Stomach (tissue), 19 donors: ENCODE data around the gene NUP42. TPM values are rescaled to one million over a fixed set of nuclear protein-coding genes. Genes with fewer than 3 reads are reported as not detected.

ENCODE experiments used
- DNase-seq, 2 donors: peaks; one replicate each; pipeline versions ENCODE4 v3.0.0 to v3.0.0-alpha.2; 2013 to 2019
- H3K27ac ChIP-seq, 5 donors: fragments of 200-600 bp in 4 of 5; sonication (generic) in 4 of 5; one replicate each; pipeline ENCODE4 v1.5.1; 2013 to 2019; ENCODE audit warnings: mild to moderate bottlenecking in 1 of 5, moderate library complexity in 1 of 5
- H3K27me3 ChIP-seq, 3 donors: fragments of 200-600 bp; sonication (generic); one replicate each; pipeline ENCODE4 v1.5.1; 2017 to 2019; ENCODE audit warnings: mixed run types in 1 of 3
- H3K36me3 ChIP-seq, 4 donors: fragments of 200-600 bp; sonication (generic); 1 replicate in 3 of 4; 2 replicates in 1 of 4; pipeline ENCODE4 v1.5.1; 2016 to 2019
- H3K4me1 ChIP-seq, 4 donors: fragments of 200-600 bp; sonication (generic); one replicate each; pipeline ENCODE4 v1.5.1; 2016 to 2019
- H3K4me3 ChIP-seq, 4 donors: fragments of 200-600 bp; sonication (generic) in 3 of 4; one replicate each; pipeline ENCODE4 v1.5.1; 2016 to 2019; ENCODE audit warnings: mild to moderate bottlenecking in 1 of 4
- H3K9me3 ChIP-seq, 4 donors: fragments of 200-600 bp; sonication (generic); one replicate each; pipeline ENCODE4 v1.5.1; 2016 to 2019
- CTCF ChIP-seq, 7 experiments: fragments of 450-650 bp in 4 of 7; fragments of 200-600 bp in 3 of 7; sonication (generic) in 3 of 7; IDR thresholded peaks; one replicate each; pipeline ENCODE4 v1.5.1; 2016 to 2019; ENCODE audit warnings: antibody characterized with exemption in 7 of 7, control low read depth in 2 of 7, mild to moderate bottlenecking in 1 of 7
- EP300 ChIP-seq: sonication (generic); formaldehyde crosslinking; IDR thresholded peaks from one replicate; pipeline ENCODE4 v1.6.1; 2017; ENCODE audit warnings: antibody characterized with exemption
- POLR2A ChIP-seq, 4 donors: fragments of 450-650 bp; IDR thresholded peaks; one replicate each; pipeline ENCODE4 v1.6.1; 2016; ENCODE audit warnings: antibody characterized with exemption in 4 of 4, control low read depth in 2 of 4, mild to moderate bottlenecking in 1 of 4, moderate library complexity in 1 of 4
- POLR2AphosphoS5 ChIP-seq, 3 donors: sonication (generic); formaldehyde crosslinking; IDR thresholded peaks; one replicate each; pipeline ENCODE4 v1.6.1; 2016; ENCODE audit warnings: antibody characterized with exemption in 3 of 3
- WGBS, 5 donors: extraction: QIAGEN DNeasy Blood & Tissue Kit in 3 of 5; methylation state at CpG; one replicate each; pipeline versions ENCODE4 v1.1.5 to v1.1.7; 2013 to 2018; 5-methylcytosine and 5-hydroxymethylcytosine counted together
- intact Hi-C: fragments of 100-400 bp; cut with DNase I; formaldehyde crosslinking; loops from one replicate; pipeline ENCODE4 v1.15.1; 2023; ENCODE audit warnings: low total_unique reads
- long read RNA-seq, 10 donors: transcript quantifications; one replicate each; lab custom pipeline, GENCODE V29; 2026
- polyA plus RNA-seq, 3 donors: library from polyadenylated mRNA; stranded (reverse); fragments of 200-250 nt; gene quantifications; one replicate each; pipeline ENCODE4 v1.2.3, GENCODE V29; 2013
- total RNA-seq, 5 donors: library from RNA; depleted of rRNA; stranded (reverse); fragments of >200 nt; gene quantifications; one replicate each; pipeline versions ENCODE4 v1.1.0 to v1.2.3, GENCODE V29; 2014 to 2016
- donor health status: healthy with polysubstance abuse.
- donor health status: Bipolar disorder and iron deficiency.
- donor health status: healthy.

The NUP42 gene
- total RNA-seq (100 to 1,000 TPM in 1 of 5 donors, 10 to 100 TPM in 3, 1 to 10 TPM in 1; 3.8 to 113 (median 47.7) TPM), polyA plus RNA-seq (10 to 100 TPM; 15.6 to 25.7 (median 24.4) TPM)
- long read RNA-seq, donor 1, partial matches to known transcripts = 0 of 2 reads
- long read RNA-seq, donor 1, other reads (novel, unspliced or antisense) = 0 of 2 reads
- long read RNA-seq, donor 2, transcript NUPL2-201 (7 exons, 1,795 nt) = major isoform, 5 of 13 reads
- long read RNA-seq, donor 2, transcript NUPL2-211 (3 exons, 739 nt) = major isoform, 5 of 13 reads
- long read RNA-seq, donor 2, partial matches to known transcripts = 0 of 13 reads
- long read RNA-seq, donor 2, other reads (novel, unspliced or antisense) = 0 of 13 reads
- long read RNA-seq, donor 3, partial matches to known transcripts = 0 of 5 reads
- long read RNA-seq, donor 3, other reads (novel, unspliced or antisense) = 0 of 5 reads
- long read RNA-seq, donor 4 = 0 reads
- long read RNA-seq, donor 5, transcript NUPL2-201 (7 exons, 1,795 nt) = major isoform, 6 of 10 reads
- long read RNA-seq, donor 5, partial matches to known transcripts = 0 of 10 reads
- long read RNA-seq, donor 5, other reads (novel, unspliced or antisense) = 0 of 10 reads
- long read RNA-seq, donor 6, transcript NUPL2-201 (7 exons, 1,795 nt) = major isoform, 9 of 19 reads
- long read RNA-seq, donor 6, transcript NUPL2-211 (3 exons, 739 nt) = minor isoform, 7 of 19 reads
- long read RNA-seq, donor 6, partial matches to known transcripts = 0 of 19 reads
- long read RNA-seq, donor 6, other reads (novel, unspliced or antisense) = 0 of 19 reads
- long read RNA-seq, donor 7, transcript NUPL2-201 (7 exons, 1,795 nt) = major isoform, 6 of 8 reads
- long read RNA-seq, donor 7, partial matches to known transcripts = 0 of 8 reads
- long read RNA-seq, donor 7, other reads (novel, unspliced or antisense) = 0 of 8 reads
- long read RNA-seq, donor 8, transcript NUPL2-201 (7 exons, 1,795 nt) = major isoform, 7 of 10 reads
- long read RNA-seq, donor 8, partial matches to known transcripts = 0 of 10 reads
- long read RNA-seq, donor 8, other reads (novel, unspliced or antisense) = 0 of 10 reads
- long read RNA-seq, donor 9, partial matches to known transcripts = 0 of 6 reads
- long read RNA-seq, donor 9, other reads (novel, unspliced or antisense) = 0 of 6 reads
- long read RNA-seq, donor 10, partial matches to known transcripts = 0 of 3 reads
- long read RNA-seq, donor 10, other reads (novel, unspliced or antisense) = 0 of 3 reads

GRCh38 chr7:23181684-23182553, at the start of gene NUP42:
TSS of gene NUP42 (plus strand) at chr7:23182048. CDS start at chr7:23182086, 38 bp downstream.
- Histone ChIP-seq H3K27ac (peak within 1 kb of the TSS; percentile 91 to 97 (median 95)), H3K27me3 (no peaks in the 10 kb centered on the region), H3K4me3 (peak within 1 kb of the TSS; percentile 82 to 88 (median 86)), H3K36me3 (peaks cover 2 to 20% (median 17%) of the 10 kb centered on the region in 4 donors), H3K9me3 (no peaks in the 10 kb centered on the region), H3K4me1 (peaks cover 8 to 48% (median 30%) of the 10 kb centered on the region in 4 donors)
- TF ChIP-seq EP300 (peak; percentile 43), POLR2AphosphoS5 (IDR thresholded peaks at IDR 0.05) (peak; percentile 94 to 96 (median 96)), CTCF (IDR thresholded peaks at IDR 0.05) (no peak), POLR2A (IDR thresholded peaks at IDR 0.05) (no peak)
- peak; percentile 96 to 99 for DNase-seq
- WGBS, 5 donors = 0% methylated on average over 29 to 63 of the region's 63 CpGs
- intact Hi-C loops = no loop called here

GRCh38 chr7:23133797-23134196, 48.1 kb upstream of the NUP42 start:
- peaks cover 0 to 27% (median 11%) of the 10 kb centered on the region in 4 donors for H3K36me3 ChIP-seq
- H3K9me3 ChIP-seq = peaks cover 0 to 4% (median 0%) of the 10 kb centered on the region in 4 donors
- no peak overlapping the region for H3K27ac ChIP-seq
- intact Hi-C loops = no loop called here
- DNase-seq = no peak
- TF ChIP-seq POLR2AphosphoS5 (IDR thresholded peaks at IDR 0.05) (no peak), POLR2A (IDR thresholded peaks at IDR 0.05) (no peak), CTCF (IDR thresholded peaks at IDR 0.05) (no peak), EP300 (no peak)
- H3K4me3 ChIP-seq = no peak overlapping the region
- H3K4me1 ChIP-seq = no peaks in the 10 kb centered on the region
- no peaks in the 10 kb centered on the region for H3K27me3 ChIP-seq

GRCh38 chr7:23135755-23136154, 46.1 kb upstream of the NUP42 start:
- Histone ChIP-seq H3K27ac (no peak overlapping the region), H3K36me3 (peaks cover 2 to 15% (median 3%) of the 10 kb centered on the region in 4 donors), H3K4me3 (no peak overlapping the region), H3K9me3 (peaks cover 0 to 4% (median 0%) of the 10 kb centered on the region in 4 donors), H3K4me1 (no peaks in the 10 kb centered on the region), H3K27me3 (no peaks in the 10 kb centered on the region)
- 67 to 87% (median 80%) methylated on average over 1 of the region's 1 CpG for WGBS, 5 donors
- no peak for TF ChIP-seq EP300
- TF ChIP-seq POLR2AphosphoS5 (IDR thresholded peaks at IDR 0.05) = no peak
- no peak for TF ChIP-seq POLR2A (IDR thresholded peaks at IDR 0.05)
- no peak for TF ChIP-seq CTCF (IDR thresholded peaks at IDR 0.05)
- no peak for DNase-seq
- intact Hi-C loops = no loop called here
